ENCODE measurements around the gene PFKFB2.
"Not testable (repeated sequence)": the region's sequence is repeated elsewhere in the genome, so short reads cannot be mapped to it uniquely, and the experiment has no call there.

Gene PFKFB2

GRCh38 chr1:207039380-207040180 is 13.5 kb upstream of the PFKFB2 start:
- DNase-seq (ENCODE audit: low read depth in 2 of 2), result no peak

GRCh38 chr1:207040181-207040533 is 12.9 kb upstream of the PFKFB2 start:
- DNase-seq (ENCODE audit: low read depth in 2 of 2), result no peak

DNA sequence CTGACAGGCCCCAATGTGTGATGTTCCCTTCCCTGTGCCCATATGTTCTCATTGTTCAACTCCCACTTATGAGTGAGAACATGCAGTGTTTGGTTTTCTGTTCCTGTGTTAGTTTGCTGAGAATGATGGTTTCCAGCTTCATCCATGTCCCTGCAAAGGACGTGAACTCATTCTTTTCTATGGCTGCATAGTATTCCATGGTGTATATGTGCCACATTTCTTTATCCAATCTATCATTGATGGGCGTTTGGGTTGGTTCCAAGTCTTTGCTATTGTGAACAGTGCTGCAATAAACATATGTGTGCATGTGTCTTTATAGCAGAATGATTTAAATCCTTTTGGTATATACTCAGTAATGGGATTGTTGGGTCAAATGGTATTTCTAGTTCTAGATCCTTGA is 11.7 kb upstream of the PFKFB2 start:
- not testable (repeated sequence) for DNase-seq (ENCODE audit: low read depth in 2 of 2)

DNA sequence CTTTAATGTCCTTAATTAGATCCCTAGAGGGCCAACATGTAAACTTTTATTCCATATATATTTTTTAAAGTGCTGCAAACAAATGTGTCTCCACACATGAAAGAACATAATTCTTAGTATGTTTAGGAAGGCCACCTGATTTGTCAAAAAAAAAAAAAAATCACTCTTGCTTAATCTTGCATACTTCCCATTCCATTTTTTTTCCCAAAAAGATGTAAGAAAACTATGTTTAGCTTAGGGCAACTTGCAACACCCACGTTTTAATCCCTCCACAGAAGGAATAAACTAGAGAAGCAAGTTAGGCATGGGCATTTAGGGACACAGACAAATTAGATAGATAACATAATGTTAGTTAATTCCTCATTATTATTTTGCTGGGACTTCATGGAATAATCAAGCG is 7.6 kb upstream of the PFKFB2 start:
- DNase-seq (ENCODE audit: low read depth in 2 of 2), result no peak

- DNase-seq (ENCODE audit: low read depth in 2 of 2), result no peak
Measured at GRCh38 chr1:207047505-207047904, 5.6 kb upstream of the PFKFB2 start.

GRCh38 chr1:207048041-207048440 is 5.0 kb upstream of the PFKFB2 start:
- no peak for DNase-seq (ENCODE audit: low read depth in 2 of 2)

- no peak for DNase-seq (ENCODE audit: low read depth in 2 of 2)
Measured at GRCh38 chr1:207049054-207049453, 4.0 kb upstream of the PFKFB2 start.

GRCh38 chr1:207049514-207049913 is 3.6 kb upstream of the PFKFB2 start:
- DNase-seq (ENCODE audit: low read depth in 2 of 2), result no peak

DNA sequence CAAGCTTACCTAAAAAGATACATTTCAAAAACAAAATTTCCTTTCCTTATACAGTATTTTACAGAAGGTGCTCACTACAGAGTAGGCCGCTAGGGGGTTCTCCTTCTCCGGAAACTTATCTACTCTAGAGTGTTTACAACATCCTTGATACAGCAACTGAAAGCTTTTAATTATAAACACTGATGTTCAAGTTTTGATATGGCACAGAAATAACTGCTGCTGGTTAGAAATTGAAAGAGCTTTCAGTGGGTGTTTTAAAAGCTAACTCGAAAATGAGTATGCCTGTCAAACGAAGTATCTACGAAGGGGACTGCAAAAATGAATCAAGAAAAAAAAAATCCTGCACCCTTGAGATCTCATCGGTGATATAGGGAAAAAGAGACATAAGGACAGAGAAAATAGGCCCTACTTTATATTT is 3.1 kb upstream of the PFKFB2 start:
- DNase-seq (ENCODE audit: low read depth in 2 of 2), result no peak

- DNase-seq (ENCODE audit: low read depth in 2 of 2), result peak; percentile 78 to 81
Measured at GRCh38 chr1:207050480-207051190, 2.4 kb upstream of the PFKFB2 start.

DNA sequence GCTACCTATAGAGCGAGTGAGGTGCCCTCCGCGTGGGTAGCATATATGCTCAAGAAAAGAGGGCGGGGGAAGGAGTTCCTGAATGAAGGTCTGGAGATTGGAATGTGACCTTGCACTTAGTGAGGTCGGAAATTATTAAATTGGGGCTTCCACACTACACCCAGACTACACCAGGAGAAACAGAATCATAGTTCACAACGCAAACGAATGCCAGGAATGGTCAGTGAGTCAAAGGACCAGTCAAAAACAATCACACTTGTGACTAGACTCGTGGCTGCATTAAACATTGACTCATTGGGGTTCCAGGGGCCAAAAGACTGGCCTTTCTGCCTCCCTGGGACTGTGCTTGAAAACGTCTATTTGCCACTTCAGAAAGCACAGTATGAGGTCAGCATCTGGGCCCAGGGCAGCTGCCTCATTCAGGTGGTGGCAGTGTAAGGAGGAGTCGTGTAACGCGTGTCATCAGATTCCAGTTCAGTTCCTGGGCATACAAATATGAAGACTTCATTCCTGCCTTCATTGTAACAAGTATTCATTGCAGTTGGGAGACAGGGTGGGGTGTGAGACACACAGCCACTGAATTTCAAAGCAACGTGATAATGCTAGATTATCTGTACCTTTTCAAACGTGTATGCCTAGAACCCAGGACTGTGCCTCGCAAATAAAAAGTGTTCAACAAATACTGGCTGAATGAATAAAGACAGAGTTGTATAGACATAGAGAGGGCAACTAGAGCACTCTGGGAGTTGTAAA is 1.7 kb upstream of the PFKFB2 start, which contains the start of gene YOD1:
Gene YOD1 (minus strand): TSS at position 18 of the 753 bp plus-strand sequence. CDS start 178 bp downstream, outside the sequence.
- no peak for DNase-seq (ENCODE audit: low read depth in 2 of 2)

DNA sequence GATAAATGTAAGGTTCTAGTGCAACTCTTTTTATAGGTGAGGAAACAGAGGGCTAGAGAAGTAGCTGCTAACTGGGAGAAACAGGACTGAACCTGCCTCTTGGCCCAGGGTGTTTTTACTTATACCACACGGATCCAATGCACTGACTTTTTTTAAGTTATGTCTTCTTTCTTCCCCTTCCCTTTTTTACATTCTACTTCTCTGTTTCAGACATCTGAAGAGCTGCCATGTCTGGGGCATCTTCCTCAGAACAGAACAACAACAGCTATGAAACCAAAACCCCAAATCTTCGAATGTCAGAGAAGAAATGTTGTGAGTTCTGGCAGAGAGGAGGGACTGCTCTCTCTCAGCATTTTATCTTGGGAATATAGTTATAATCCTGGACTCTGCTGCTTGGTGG is 1.4 kb downstream of the PFKFB2 start:
- DNase-seq (ENCODE audit: low read depth in 2 of 2), result no peak

DNA sequence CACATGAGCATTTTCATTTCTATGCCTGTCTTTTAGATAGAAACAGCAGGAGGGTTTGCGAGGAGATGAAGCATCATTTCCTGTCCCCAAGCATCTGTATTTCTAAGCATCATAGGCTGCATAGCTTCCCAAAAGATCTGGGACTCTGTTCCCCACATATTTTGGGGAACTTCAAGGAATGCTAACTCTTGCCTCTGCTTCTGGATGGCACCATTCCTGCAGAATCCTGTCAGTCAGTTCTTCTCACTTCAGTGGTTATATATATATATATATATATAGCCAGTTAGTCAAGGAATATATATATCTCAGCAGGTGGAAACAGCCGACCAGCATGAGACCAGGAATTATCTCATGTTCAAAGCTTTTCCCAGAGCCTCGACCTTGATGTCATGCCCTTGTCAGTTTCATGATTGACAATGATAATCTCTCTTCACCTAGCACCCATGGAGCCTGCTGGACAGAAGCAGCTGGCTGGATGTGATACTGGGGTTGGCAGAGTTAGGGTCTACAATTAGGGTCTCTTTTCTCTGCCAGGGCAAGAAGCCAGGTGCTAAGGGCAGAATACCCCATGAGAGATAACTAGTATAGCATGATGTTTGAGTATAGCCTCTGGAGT is 2.4 kb downstream of the PFKFB2 start:
- DNase-seq (ENCODE audit: low read depth in 2 of 2), result no peak

GRCh38 chr1:207056673-207057072 is 3.6 kb downstream of the PFKFB2 start:
- no peak for DNase-seq (ENCODE audit: low read depth in 2 of 2)

DNA sequence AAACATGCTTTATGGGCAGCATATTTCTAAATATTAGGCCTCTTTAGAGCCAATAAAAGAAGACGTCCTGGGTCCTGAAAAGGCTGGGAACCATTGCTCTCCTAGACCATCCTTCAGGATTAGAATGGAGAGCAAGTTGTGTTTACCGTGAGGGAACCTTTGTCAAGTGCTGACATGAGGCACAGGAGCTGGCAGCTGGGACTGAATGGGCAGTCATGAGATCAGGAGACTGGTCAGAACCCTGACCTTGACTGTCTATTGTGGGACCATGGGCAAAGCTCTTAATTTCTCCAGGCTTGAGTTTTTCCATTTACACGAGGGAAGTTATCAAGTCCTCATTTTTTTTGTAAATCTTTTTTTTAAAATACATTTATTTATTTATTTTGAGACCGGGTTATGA is 5.2 kb downstream of the PFKFB2 start:
- no peak for DNase-seq (ENCODE audit: low read depth in 2 of 2)

DNA sequence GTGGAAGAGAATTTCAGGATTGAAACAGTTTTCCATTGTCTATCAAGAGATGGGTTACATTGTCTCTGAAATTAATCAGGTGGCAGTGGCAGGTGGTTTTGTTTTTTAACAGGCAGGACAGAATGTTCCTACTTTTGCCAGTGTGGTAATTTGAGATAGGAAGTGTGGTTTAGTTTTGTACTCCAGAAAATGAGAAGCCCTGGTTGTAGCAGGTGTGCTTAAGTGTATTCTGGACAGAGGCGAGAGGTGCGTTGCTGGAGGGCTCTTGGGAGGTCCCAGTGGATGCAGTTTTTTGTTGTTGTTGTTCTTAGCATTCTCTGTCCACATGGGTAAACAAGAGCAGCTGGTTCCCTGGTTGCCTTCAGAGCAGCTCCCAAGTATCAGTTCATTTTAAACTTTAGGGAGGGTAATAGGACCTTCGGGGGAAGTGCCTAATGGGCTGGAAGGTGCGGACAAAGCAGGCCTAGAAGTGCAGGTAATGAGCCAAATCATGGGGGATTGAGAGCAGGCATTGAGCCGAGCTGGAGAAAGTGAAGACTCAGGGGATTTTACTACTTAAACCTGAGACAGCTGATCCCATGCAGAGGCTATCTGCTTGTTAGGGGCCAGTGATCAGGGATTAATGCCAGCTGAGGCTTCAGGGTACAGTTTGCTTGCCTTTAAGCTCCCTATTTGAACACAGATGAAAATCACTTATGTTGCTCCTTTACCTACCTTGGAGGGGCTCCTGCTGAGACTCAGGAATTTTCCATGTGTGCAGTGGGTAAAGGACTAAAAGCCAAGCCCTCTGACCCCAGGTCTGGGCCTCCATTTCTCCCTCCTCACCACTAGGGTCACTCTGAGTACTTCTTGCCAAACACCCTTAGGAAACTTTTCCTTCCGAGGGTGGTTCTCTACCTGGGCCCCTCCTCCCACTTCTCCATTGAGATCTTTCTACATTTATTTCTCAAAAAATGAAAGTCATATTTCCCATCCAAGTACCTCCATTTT is 6.1 kb downstream of the PFKFB2 start:
- DNase-seq (ENCODE audit: low read depth in 2 of 2), result no peak

DNA sequence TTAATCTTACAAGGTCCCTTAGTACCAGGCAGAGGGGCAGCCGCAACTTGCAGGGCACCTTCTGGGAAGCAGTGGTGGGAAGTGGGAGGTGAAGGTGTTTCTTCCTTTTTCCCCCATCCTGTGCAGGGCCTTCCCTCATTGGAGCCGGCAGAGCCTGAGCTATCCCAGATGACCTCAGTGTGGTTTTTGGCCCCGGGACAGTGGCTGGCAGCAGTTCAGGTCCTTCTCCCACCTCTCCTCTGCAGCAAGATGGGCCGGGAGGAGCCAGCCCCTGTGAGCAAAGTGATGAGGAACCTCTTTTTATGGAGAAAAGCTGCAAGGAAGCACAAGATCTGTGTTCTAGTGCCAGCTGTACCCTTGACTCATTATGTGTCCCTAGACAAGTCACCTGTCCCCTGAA is 6.8 kb downstream of the PFKFB2 start:
- no peak for DNase-seq (ENCODE audit: low read depth in 2 of 2)

- DNase-seq (ENCODE audit: low read depth in 2 of 2), result no peak
Measured at GRCh38 chr1:207060596-207060995, 7.5 kb downstream of the PFKFB2 start.

DNA sequence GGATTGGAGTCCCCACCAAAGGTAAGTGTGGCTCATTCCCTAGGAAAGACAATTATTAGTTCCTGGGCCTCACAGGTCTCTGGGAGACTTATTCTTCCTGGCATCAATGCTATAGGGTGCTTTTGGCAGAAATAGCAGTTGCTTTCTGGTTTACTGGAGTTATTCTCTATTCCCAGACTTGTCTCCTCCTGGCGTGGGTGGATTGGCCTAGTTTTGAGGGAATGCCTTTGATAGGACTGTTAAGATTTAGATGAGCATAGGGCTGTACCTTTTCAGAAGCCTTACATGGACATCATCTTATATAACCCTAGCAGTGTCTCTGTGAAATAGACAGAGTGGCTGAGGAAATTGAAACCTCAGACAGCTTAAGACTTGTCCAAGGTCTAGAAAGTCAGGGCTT is 9.0 kb downstream of the PFKFB2 start:
- DNase-seq (ENCODE audit: low read depth in 2 of 2), result no peak

GRCh38 chr1:207063014-207063413 is 9.9 kb downstream of the PFKFB2 start:
- no peak for DNase-seq (ENCODE audit: low read depth in 2 of 2)

DNA sequence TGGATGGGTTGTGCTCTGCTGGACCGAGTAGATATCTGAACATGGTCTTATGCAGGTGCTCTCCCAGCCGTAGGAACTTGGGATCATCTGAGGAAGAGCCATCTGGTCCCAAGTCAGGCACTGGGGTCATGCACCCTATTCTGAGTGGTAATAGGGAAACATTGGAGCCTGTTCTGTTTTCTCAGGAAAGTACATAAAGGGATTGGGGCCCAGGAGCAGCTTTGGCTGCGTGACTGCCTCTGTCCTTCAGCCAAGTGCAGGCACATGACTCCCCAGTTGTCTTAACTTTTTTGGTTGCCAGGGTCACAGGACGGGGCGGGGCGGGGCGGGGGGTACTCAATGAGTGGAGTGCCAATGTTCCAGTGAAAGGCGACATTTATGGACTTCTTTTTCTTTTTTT is 11.5 kb downstream of the PFKFB2 start:
- no peak for DNase-seq (ENCODE audit: low read depth in 2 of 2)

Measured in fibroblast of skin of left biceps (primary cell).